GM23338 (cell line): ENCODE results near the gene AGBL4. TPM values are rescaled to one million over a fixed set of nuclear protein-coding genes. Genes with fewer than 3 reads are reported as not detected.

ENCODE experiments used
- ATAC-seq: fragments of 200-7000 bp; cut with Tn5 transposase; 3 replicates; pipeline ENCODE4 v1.9.1; 2020
- DNase-seq: peaks from one replicate; pipeline ENCODE4 v3.0.0-alpha.2; 2015; ENCODE audit warnings: low spot score
- H2AFZ ChIP-seq: fragments of 200-600 bp; sonication (generic); 2 replicates; pipeline ENCODE4 v1.8.0; 2016; ENCODE audit warnings: antibody characterized with exemption, mild to moderate bottlenecking, moderate library complexity
- H3F3A ChIP-seq: fragments of 200-600 bp; sonication (generic); replicated peaks from 2 replicates; pipeline ENCODE4 v1.8.0; 2017; ENCODE audit warnings: antibody characterized with exemption, mixed run types, low read depth
- H3K27ac ChIP-seq: fragments of 200-600 bp; sonication (generic); 2 replicates; pipeline ENCODE4 v1.6.1; 2016; ENCODE audit warnings: low read depth
- H3K27me3 ChIP-seq: fragments of 200-600 bp; sonication (generic); 2 replicates; pipeline ENCODE4 v1.8.0; 2016; ENCODE audit warnings: mild to moderate bottlenecking, mixed run types, moderate library complexity; ENCODE audit not compliant: insufficient read depth
- H3K36me3 ChIP-seq: fragments of 200-600 bp; sonication (generic); 2 replicates; pipeline ENCODE4 v1.8.0; 2016; ENCODE audit warnings: mild to moderate bottlenecking; ENCODE audit not compliant: insufficient read depth
- H3K4me1 ChIP-seq: fragments of 200-600 bp; sonication (generic); 2 replicates; pipeline ENCODE4 v1.8.0; 2016; ENCODE audit warnings: mild to moderate bottlenecking, moderate library complexity; ENCODE audit not compliant: insufficient read depth
- H3K4me2 ChIP-seq: fragments of 200-600 bp; sonication (generic); 2 replicates; pipeline ENCODE4 v1.7.1; 2017; ENCODE audit warnings: mixed run types
- H3K4me3 ChIP-seq: fragments of 200-600 bp; sonication (generic); 2 replicates; pipeline ENCODE4 v1.6.1; 2016; ENCODE audit warnings: mixed run types
- H3K79me2 ChIP-seq: fragments of 200-600 bp; sonication (generic); replicated peaks from 2 replicates; pipeline ENCODE4 v1.8.0; 2017; ENCODE audit warnings: mild to moderate bottlenecking; ENCODE audit not compliant: insufficient read depth
- H3K9me2 ChIP-seq: fragments of 200-600 bp; sonication (generic); 2 replicates; pipeline ENCODE4 v1.8.0; 2017; ENCODE audit not compliant: insufficient read depth
- H4K20me1 ChIP-seq: fragments of 200-600 bp; sonication (generic); replicated peaks from 2 replicates; pipeline ENCODE4 v1.8.0; 2017; ENCODE audit warnings: mild to moderate bottlenecking; ENCODE audit not compliant: insufficient read depth
- H3K27ac Mint-ChIP-seq: 2 replicates; pipeline ENCODE4 v1.8.0; 2020; ENCODE audit warnings: inconsistent platforms, mild to moderate bottlenecking, moderate library complexity, mixed read lengths
- H3K27me3 Mint-ChIP-seq: 3 replicates; pipeline ENCODE4 v1.8.0; 2022; ENCODE audit warnings: low read depth, mild to moderate bottlenecking, moderate library complexity, mixed read lengths, inconsistent platforms; ENCODE audit not compliant: insufficient read depth, poor library complexity
- H3K36me3 Mint-ChIP-seq: 3 replicates; pipeline ENCODE4 v1.8.0; 2021; ENCODE audit warnings: low read depth, mild to moderate bottlenecking, inconsistent platforms, moderate library complexity, mixed read lengths
- H3K4me1 Mint-ChIP-seq: 3 replicates; pipeline ENCODE4 v1.8.0; 2020; ENCODE audit warnings: mild to moderate bottlenecking, inconsistent platforms, mixed read lengths
- H3K4me3 Mint-ChIP-seq: 3 replicates; pipeline ENCODE4 v1.8.0; 2021; ENCODE audit warnings: moderate library complexity, mild to moderate bottlenecking, inconsistent platforms, mixed read lengths
- H3K9me3 Mint-ChIP-seq: 3 replicates; pipeline ENCODE4 v1.8.0; 2020; ENCODE audit warnings: moderate library complexity, mild to moderate bottlenecking, inconsistent platforms, mixed read lengths
- CREB1 ChIP-seq: fragments of 250-450 bp; sonication (Bioruptor Pico); IDR thresholded peaks from 2 replicates; pipeline ENCODE4 v1.5.0; 2020; ENCODE audit warnings: low read depth, mild to moderate bottlenecking, moderate library complexity
- CTCF ChIP-seq, 2 experiments: fragments of 200-600 bp in 1 of 2; sonication (generic) in 1 of 2; conservative IDR thresholded peaks; 2 replicates each; pipeline versions ENCODE4 v1.5.1 to v1.6.1; 2016 to 2017; ENCODE audit warnings: antibody characterized with exemption in 2 of 2, low read depth in 2 of 2, mild to moderate bottlenecking in 2 of 2, moderate library complexity in 1 of 2
- ETS1 ChIP-seq: IDR thresholded peaks from 2 replicates; pipeline ENCODE4 v1.6.1; 2016; ENCODE audit warnings: antibody characterized with exemption
- EZH2 ChIP-seq: fragments of 200-600 bp; sonication (generic); IDR thresholded peaks from one replicate; pipeline ENCODE4 v1.8.0; 2017; ENCODE audit warnings: antibody characterized with exemption, mild to moderate bottlenecking, low read depth; ENCODE audit not compliant: unreplicated experiment
- NANOG ChIP-seq: IDR thresholded peaks from 2 replicates; pipeline ENCODE4 v1.6.1; 2016; ENCODE audit warnings: antibody characterized with exemption, borderline replicate concordance
- REST ChIP-seq: IDR thresholded peaks from one replicate; pipeline ENCODE4 v1.6.1; 2018; ENCODE audit warnings: antibody characterized with exemption; ENCODE audit not compliant: unreplicated experiment
- STAT1 ChIP-seq: IDR thresholded peaks from one replicate; pipeline ENCODE4 v1.6.1; 2016; ENCODE audit warnings: antibody characterized with exemption; ENCODE audit not compliant: unreplicated experiment
- ZNF114 ChIP-seq: fragments of 250-450 bp; sonication (Bioruptor Pico); IDR thresholded peaks from 2 replicates; pipeline ENCODE4 v1.5.0; 2020; ENCODE audit warnings: mild to moderate bottlenecking, moderate library complexity
- ZNF331 ChIP-seq: fragments of 250-450 bp; sonication (Bioruptor Pico); IDR thresholded peaks from 2 replicates; pipeline ENCODE4 v1.5.0; 2020; ENCODE audit warnings: low read depth, mild to moderate bottlenecking, moderate library complexity
- polyA plus RNA-seq: library from polyadenylated mRNA; unstranded; fragments of >200 nt; fragmentation: Nextera tagmentation; extraction: Ambion mirVana; gene quantifications from 2 replicates; pipeline ENCODE4 v1.2.1, GENCODE V29; 2016
- total RNA-seq: library from RNA; depleted of rRNA; stranded (reverse); fragments of >200 nt; shearing (Covaris generic); gene quantifications from 2 replicates; pipeline ENCODE4 v1.2.3, GENCODE V29; 2014

AGBL4 gene
- total and polyA plus RNA-seq, 2 experiments from 2014 or later: 0.91 to 1.5 TPM

GRCh38 chr1:48858200-48858920, 1165.4 kb downstream of the AGBL4 start (continued):
- no peak for TF ChIP-seq CTCF (conservative IDR thresholded peaks at IDR 0.05; ENCODE audit: low read depth in 2 of 2)
- no peak for TF ChIP-seq ZNF331 (CRISPR knock-in tag)
- TF ChIP-seq NANOG: no peak

- Histone ChIP-seq H3K27ac (no peak overlapping the region), H3K4me2 (no peak overlapping the region), H2AFZ (no peak overlapping the region), H4K20me1 (no peaks in the 10 kb centered on the region), H3K4me3 (no peak overlapping the region), H3K79me2 (no peaks in the 10 kb centered on the region), H3K9me2 (no peaks in the 10 kb centered on the region; the same call in 1 of the 2 replicates), H3K36me3 (no peaks in the 10 kb centered on the region), H3K27me3 (no peaks in the 10 kb centered on the region), H3K4me1 (peaks cover 4% of the 10 kb centered on the region; the same call in 1 of the 2 replicates), H3F3A (no peaks in the 10 kb centered on the region)
- Mint-ChIP-seq H3K4me3 (no peak overlapping the region), H3K9me3 (no peaks in the 10 kb centered on the region), H3K4me1 (peaks cover 11% of the 10 kb centered on the region; the same call in 2 of the 3 replicates), H3K36me3 (no peaks in the 10 kb centered on the region), H3K27me3 (no peaks in the 10 kb centered on the region), H3K27ac (no peak overlapping the region)
- ATAC-seq: no peak
- DNase-seq: no peak
- TF ChIP-seq CREB1 (CRISPR knock-in tag) (no peak), EZH2 (no peak), CTCF (conservative IDR thresholded peaks at IDR 0.05; ENCODE audit: low read depth in 2 of 2) (no peak), ZNF331 (CRISPR knock-in tag) (no peak), ETS1 (no peak), ZNF114 (CRISPR knock-in tag) (no peak), REST (no peak), STAT1 (no peak)
Measured at GRCh38 chr1:48853006-48853405, 1170.7 kb downstream of the AGBL4 start.
